NCI-H2029 (cell line): ENCODE measurements around the gene LSM5.
A peak's percentile ranks its signal among the peaks of the same experiment; 100 is the strongest.
"Not testable (repeated sequence)": the region's sequence is repeated elsewhere in the genome, so short reads cannot be mapped to it uniquely, and the experiment has no call there.

ENCODE experiments used
- DNase-seq: peaks from one replicate; lab custom pipeline; 2025; lab: John Stamatoyannopoulos, UW

LSM5 gene

GRCh38 chr7:32502728-32503127 is 12.5 kb upstream of the LSM5 start:
- DNase-seq = no peak

- DNase-seq = no peak
These were observed 11.3 kb upstream of the LSM5 start for GRCh38 chr7:32501522-32501921.

DNA sequence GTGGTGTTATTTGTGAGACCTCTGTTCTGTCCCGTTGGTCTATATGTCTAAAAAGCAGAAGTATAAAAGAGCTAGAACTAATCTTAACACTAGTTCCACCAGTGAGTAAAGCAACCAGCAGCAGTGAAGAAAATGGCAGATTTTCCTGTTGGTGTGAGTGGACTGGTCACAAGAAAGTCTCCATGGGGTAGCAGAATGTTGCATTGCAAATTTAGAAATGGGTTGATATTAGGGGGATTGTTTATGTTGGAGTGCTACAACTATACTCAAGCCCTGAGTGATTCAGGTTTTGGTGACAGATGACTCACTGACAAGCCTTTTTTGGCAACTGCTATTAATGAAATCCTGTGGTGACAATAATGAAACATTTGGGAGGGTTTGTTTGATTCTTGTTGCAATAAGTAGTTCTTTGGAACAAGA is 10.8 kb upstream of the LSM5 start:
- DNase-seq = no peak

DNA sequence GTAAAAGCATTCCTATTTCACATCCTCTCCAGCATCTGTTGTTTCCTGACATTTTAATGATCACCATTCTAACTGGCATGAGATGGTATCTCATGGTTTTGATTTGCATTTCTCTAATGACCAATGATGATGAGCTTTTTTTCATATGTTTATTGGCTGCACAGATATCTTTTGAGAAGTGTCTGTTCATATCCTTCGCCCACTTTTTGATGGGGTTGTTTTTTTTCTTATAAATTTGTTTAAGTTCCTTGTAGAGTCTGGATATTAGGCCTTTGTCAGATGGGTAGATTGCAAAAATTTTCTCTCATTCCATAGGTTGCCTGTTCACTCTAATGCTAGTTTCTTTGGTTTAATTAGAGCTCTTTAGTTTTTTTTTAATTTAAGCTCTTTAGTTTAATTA is 10.0 kb upstream of the LSM5 start:
- not testable (repeated sequence) for DNase-seq

DNA sequence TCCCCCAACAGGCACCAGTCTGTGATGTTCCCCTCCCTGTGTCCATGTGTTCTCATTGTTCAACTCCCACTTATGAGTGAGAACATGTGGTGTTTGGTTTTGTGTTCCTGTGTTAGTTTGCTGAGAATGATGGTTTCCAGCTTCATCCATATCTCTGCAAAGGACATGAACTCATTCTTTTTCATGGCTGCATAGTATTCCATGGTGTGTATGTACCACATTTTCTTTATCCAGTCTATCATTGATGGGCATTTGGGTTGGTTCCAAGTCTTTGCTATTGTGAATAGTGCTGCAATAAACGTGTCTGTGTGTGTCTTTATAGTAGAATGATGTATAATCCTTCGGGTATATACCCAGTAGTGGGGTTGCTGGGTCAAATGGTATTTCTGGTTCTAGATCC is 9.6 kb upstream of the LSM5 start:
- DNase-seq = not testable (repeated sequence)

GRCh38 chr7:32496052-32496813 is 6.1 kb upstream of the LSM5 start:
- peak; percentile 33 for DNase-seq

GRCh38 chr7:32495298-32496051 is 5.3 kb upstream of the LSM5 start, which contains the start of gene AVL9:
TSS of gene AVL9 (plus strand) at chr7:32495489. CDS start at chr7:32495710, 221 bp downstream.
- peak; percentile 94 for DNase-seq

- no peak for DNase-seq
These were observed 4.7 kb upstream of the LSM5 start for GRCh38 chr7:32494946-32495297.

GRCh38 chr7:32489788-32490126 is 423 bp downstream of the LSM5 start:
- DNase-seq = no peak

GRCh38 chr7:32481921-32482320 is 8.3 kb downstream of the LSM5 start:
- no peak for DNase-seq

DNA sequence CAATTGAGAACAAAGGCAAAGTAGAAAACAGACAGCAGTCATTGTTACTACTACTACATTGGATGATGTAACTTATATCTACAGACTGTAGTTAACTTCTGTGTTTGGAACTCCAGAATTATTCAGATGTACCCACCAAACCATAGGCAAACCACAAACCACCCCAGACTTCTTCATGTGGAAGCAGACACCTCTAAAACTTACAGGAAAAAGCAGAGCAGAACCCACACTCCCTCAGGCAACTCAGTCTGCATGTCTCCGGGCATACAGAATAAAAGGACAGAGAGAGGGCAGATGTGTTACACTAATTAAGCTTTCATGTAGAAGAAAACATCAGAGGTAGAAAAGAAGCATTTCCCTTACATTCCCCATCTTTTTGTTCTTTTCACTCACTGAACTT is 9.0 kb downstream of the LSM5 start:
- DNase-seq = no peak

DNA sequence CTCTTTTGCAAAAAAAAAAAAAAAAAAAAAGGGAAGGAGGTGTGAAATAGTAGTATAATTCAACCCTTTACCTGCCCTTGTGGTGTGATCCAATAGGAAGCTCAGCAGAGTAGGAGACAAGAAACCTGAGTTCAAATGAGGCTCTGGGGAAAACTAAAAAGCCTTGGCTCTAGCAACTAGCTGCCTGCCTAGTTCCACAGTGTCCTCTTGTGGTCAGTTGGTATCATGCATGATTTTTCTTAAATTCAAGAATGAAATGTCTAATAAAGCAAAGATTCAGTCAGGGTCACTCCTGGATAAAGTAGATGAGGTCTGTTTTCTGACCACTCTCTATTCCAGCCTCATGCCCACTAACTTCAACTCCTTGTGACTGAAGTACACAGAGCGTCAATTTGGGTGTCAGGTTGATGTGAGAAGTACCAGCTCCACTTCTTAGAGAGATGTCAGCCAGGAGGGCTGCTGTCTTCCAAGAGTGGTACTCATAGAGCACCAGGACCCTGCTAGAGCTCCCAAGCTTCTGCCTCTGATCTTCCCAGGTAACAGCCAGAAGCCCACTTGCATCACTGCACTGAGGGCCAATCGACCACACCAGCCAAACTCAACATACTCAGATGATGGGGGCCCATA is 10.5 kb downstream of the LSM5 start:
- peak; percentile 24 for DNase-seq

DNA sequence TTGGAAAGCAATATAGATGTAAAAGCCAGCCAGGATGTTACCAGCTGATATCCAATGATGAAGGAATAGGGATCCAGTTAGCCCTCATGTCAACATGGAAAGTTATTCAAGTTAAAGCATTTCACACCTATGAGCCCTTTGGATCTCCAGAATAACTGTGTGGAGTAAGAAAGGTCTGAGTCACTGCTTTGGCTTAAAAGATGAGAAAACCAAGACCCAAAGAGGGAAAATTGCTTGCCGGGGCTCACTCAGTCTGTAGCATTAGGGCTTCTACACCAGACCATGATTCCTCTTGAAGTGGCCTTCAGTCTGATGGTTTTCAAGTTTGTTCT is 12.6 kb downstream of the LSM5 start:
- no peak for DNase-seq

DNA sequence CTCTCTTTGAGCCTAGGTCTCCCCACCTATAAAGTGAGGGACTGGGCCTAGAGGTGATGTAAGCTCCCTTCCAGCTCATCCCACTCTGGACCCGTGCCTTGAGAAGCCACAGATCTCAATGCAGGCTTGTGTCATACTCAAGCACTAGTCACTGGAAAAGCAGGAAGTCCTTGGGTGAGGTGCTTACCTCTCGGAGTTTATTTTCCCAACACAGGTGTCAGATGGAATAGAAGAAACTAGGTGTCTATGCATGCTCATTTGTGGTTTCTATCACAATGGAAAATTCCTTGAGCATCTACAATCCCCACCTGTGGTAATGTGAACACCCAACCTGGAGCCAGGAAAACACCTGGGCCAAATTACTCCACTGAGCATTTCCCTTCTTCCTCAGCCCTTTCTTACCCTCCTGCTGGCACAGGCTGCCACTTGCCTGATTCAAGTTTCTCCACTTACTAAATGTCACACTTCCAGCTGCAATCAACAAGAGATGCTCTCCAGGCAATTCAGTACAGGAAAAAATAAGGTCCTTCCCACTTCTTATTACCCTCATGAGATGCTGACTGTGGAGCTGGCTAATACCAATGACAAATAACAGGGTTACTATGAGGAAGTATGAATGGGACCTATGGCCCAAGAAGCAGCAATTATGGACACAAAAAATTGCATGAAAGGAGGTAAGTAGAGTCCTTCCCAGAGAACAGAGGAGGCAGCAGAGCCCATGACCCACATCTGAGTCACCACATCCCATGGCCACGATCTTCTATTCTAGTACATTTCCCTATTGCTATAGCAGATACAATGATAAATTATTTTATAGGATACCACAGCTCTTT is 13.1 kb downstream of the LSM5 start:
- peak; percentile 56 for DNase-seq

GRCh38 chr7:32474008-32474407 is 16.2 kb downstream of the LSM5 start:
- no peak for DNase-seq

DNA sequence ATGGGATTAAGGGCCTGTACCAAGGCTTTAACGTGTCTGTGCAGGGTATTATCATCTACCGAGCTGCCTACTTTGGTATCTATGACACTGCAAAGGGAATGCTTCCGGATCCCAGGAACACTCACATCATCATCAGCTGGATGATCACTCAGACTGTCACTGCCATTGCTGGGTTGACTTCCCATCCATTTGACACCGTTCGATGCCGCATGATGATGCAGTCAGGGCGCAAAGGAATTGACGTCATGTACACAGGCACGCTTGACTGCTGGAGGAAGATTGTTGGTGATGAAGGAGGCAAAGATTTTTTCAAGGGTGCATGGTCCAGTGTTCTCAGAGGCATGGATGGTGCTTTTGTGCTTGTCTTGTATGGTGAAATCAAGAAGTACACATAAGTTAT is 18.2 kb downstream of the LSM5 start:
- no peak for DNase-seq

DNA sequence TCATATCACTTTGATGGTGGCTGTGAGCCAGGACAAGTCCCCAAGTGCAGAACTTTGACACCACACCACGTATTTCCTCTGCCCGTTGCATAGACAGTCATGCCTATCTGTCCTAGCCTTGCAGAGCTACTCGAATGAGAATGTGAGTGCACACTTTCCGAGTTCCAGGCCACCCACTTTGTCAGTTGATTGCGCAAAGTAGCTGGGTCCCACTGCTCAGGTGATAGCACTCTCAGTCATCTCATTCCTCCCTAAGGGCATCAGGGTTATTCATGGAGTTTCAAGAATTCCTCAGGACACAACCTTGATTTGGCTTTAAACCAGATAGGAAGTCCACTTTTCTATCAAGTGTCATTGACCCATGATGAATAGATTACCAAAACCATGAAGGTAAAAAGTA is 19.3 kb downstream of the LSM5 start:
- no peak for DNase-seq

DNA sequence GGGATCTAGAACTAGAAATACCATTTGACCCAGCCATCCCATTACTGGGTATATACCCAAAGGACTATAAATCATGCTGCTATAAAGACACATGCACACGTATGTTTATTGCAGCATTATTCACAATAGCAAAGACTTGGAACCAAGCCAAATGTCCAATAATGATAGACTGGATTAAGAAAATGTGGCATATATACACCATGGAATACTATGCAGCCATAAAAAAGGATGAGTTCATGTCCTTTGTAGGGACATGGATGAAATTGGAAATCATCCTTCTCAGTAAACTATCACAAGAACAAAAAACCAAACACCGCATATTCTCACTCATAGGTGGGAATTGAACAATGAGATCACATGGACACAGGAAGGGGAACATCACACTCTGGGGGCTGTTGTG is 20.2 kb downstream of the LSM5 start:
- not testable (repeated sequence) for DNase-seq

DNA sequence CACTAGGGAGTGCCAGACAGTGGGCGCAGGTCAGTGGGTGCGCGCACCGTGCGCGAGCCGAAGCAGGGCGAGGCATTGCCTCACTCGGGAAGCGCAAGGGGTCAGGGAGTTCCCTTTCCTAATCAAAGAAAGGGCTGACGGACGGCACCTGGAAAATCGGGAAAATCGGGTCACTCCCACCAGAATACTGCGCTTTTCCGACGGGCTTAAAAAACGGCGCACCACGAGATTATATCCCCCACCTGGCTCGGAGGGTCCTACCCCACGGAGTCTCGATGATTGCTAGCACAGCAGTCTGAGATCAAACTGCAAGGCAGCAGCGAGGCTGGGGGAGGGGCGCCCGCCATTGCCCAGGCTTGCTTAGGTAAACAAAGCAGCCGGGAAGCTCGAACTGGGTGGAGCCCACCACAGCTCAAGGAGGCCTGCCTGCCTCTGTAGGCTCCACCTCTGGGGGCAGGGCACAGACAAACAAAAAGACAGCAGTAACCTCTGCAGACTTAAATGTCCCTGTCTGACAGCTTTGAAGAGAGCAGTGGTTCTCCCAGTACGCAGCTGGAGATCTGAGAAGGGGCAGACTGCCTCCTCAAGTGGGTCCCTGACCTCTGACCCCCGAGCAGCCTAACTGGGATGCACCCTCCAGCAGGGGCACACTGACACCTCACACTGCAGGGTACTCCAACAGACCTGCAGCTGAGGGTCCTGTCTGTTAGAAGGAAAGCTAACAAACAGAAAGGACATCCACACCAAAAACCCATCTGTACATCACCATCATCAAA is 25.4 kb downstream of the LSM5 start:
- not testable (repeated sequence) for DNase-seq

DNA sequence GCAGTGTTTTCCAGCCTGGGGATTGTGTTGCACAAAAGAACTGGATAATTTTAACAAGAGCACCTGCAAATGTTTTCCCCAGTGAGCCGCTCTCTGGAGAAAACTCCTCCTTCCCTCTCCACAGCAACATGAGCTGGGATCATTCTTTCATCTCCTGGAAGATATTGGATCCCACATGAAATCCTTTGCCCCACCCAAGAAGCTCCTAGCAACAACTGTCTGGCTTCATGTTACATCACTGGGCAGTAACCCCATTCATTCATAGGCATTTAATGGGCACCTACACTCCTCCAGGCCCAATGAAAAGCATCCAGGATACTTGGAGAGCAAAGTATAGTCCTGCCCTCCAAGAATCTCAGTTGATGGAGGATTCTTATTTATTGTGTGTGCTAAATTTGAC is 27.2 kb downstream of the LSM5 start:
- peak; percentile 39 for DNase-seq

DNA sequence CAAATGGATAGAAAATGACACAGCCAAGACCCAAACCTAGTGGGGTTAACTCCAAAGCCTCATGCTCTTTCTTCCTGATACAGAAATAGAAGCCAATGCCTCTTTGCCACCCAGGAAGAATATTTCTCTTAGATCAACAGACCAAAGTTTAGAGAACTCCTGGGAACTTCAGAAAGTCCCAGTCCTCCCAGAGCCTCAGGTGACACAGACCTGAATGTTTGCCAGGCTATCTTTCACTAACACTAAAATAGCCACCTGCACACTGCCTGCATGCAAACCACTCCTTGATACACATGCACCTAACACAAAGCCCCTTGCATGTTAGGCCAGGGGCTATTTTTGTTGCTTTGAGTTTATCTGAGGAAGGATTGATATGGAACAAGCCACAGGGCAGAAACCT is 27.7 kb downstream of the LSM5 start:
- DNase-seq = no peak

DNA sequence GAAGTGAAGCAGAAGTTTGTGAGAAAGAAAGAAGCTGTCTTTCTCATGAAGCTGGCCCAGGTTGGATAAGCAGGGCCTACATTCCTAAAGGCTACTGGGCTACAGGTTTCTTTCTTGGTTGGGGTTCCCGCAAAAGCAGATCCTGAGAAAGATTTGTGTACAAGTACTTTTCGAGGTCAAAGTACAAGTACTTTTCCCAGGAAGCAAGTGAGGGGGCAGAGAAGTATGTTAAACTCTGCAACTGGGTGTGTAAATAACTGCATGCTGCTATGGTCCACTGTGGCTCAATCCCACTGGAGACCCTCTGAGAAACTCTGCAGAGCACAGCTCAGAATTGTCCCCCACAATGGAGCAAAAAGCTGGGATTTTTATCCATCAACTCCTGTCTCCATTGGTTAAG is 28.7 kb downstream of the LSM5 start:
- no peak for DNase-seq
